Neural progenitor cell (in vitro differentiated cells): ENCODE data around the gene VPS8.

ENCODE experiments used
- CTCF ChIP-seq: fragments of 200-600 bp; sonication (generic); IDR thresholded peaks from 2 replicates; pipeline ENCODE4 v1.5.1; 2017; ENCODE audit warnings: antibody characterized with exemption, mild to moderate bottlenecking
- EZH2 ChIP-seq: fragments of 200-600 bp; sonication (generic); IDR thresholded peaks from 2 replicates; pipeline ENCODE4 v1.6.1; 2017; ENCODE audit warnings: antibody characterized with exemption, mild to moderate bottlenecking, moderate library complexity
- EZH2phosphoT487 ChIP-seq: fragments of 200-600 bp; sonication (generic); IDR thresholded peaks from 2 replicates; pipeline ENCODE4 v1.6.1; 2017; ENCODE audit warnings: antibody characterized with exemption

DNA sequence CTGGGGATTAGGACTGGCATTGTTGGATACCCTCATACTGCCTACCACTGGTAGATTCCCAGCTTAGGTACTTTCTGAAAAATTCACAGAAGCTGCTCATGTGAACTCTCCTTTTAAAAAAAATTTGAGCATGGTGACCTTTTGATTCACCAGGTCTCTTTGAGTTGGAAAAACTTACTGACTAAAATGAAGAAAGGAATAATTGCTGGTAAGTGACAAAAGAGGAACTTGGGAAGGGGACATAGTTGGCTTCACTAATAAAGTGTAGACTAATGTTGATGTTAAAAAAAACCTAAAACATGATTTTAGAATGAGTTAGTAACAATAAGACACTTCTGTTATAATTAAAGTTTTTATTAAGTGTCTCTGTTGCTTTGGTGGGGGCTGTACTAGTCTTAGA is 8.6 kb downstream of the VPS8 start:
- TF ChIP-seq CTCF (no peak), EZH2 (no peak), EZH2phosphoT487 (no peak)
